ENCODE results near the gene MYO5B. TPM values are rescaled to one million over a fixed set of nuclear protein-coding genes. Genes with fewer than 3 reads are reported as not detected.

MYO5B gene
- total and polyA plus RNA-seq, 2 of the 4 experiments (the other 2 are of a cell fraction), result 0.24 to 0.54 TPM

- Histone ChIP-seq H3K4me3 (ENCODE audit: insufficient read depth, low read depth, low read length) (no peak overlapping the region), H3K23ac (ENCODE audit: low read depth, low read length) (no peak overlapping the region), H4K8ac (ENCODE audit: low read depth in 2 of 2, low read length in 2 of 2) (no peak overlapping the region), H3K18ac (ENCODE audit: low read depth, low read length) (no peak overlapping the region), H3K27ac (ENCODE audit: insufficient read depth, low read length) (no peak overlapping the region), H4K20me1 (ENCODE audit: insufficient read depth, low read length) (no peaks in the 10 kb centered on the region; the same call in 1 of the 2 replicates), H3K9me1 (ENCODE audit: insufficient read depth, low read length) (no peaks in the 10 kb centered on the region), H2BK20ac (ENCODE audit: low read depth, low read length) (no peak overlapping the region), H3K4me2 (ENCODE audit: low read depth, low read length) (no peak overlapping the region), H3K9me3 (ENCODE audit: control insufficient read depth, insufficient read depth, low read length) (no peaks in the 10 kb centered on the region), H3K9ac (ENCODE audit: low read depth, low read length) (no peak overlapping the region), H2AK9ac (replicated peaks; ENCODE audit: low read depth, low read length, poor library complexity) (no peak overlapping the region), H3K4ac (ENCODE audit: low read depth, low read length) (no peak overlapping the region), H3K4me1 (ENCODE audit: control insufficient read depth, insufficient read depth, low read length) (no peaks in the 10 kb centered on the region), H2BK15ac (ENCODE audit: low read depth, low read length) (no peak overlapping the region), H2BK120ac (ENCODE audit: low read depth, low read length) (no peak overlapping the region), H3K79me1 (ENCODE audit: low read depth in 1 of 2, low read length in 2 of 2) (no peaks in the 10 kb centered on the region), H4K5ac (ENCODE audit: low read depth, low read length) (no peak overlapping the region), H2AFZ (replicated peaks; ENCODE audit: low read length, poor library complexity) (no peak overlapping the region), H2BK5ac (ENCODE audit: low read depth, low read length, poor library complexity, severe bottlenecking) (no peak overlapping the region), H3K14ac (replicated peaks; ENCODE audit: low read depth, low read length) (no peak overlapping the region), H4K91ac (ENCODE audit: insufficient read depth, low read depth, low read length) (no peak overlapping the region), H2AK5ac (ENCODE audit: low read depth, low read length) (no peak overlapping the region), H3K27me3 (ENCODE audit: control insufficient read depth, insufficient read depth, low read length) (peaks cover 1% of the 10 kb centered on the region), H3K36me3 (ENCODE audit: control insufficient read depth, insufficient read depth, low read length) (no peaks in the 10 kb centered on the region), H3K56ac (ENCODE audit: extremely low read depth, insufficient read depth, low read length) (no peak overlapping the region)
- no peak for DNase-seq
- POLR2A ChIA-PET (ENCODE audit: unreplicated experiment), result no interaction called here
- no peak for ATAC-seq (ENCODE audit: low read depth)
- in situ Hi-C loops (cut with MboI; ENCODE audit: low sequenced_read_pairs) (no loop called here), intact Hi-C loops (cut with micrococcal nuclease) (no loop called here), dilution Hi-C loops (cut with HindIII; ENCODE audit: low sequenced_read_pairs, unreplicated experiment) (no loop called here)
- BruUV-seq (replicated peaks), result no TSS peak
- TF ChIP-seq, protein P1, sequence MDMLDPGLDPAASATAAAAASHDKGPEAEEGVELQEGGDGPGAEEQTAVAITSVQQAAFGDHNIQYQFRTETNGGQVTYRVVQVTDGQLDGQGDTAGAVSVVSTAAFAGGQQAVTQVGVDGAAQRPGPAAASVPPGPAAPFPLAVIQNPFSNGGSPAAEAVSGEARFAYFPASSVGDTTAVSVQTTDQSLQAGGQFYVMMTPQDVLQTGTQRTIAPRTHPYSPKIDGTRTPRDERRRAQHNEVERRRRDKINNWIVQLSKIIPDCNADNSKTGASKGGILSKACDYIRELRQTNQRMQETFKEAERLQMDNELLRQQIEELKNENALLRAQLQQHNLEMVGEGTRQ (IDR thresholded peaks at IDR 0.05; ENCODE audit: low read depth, low read length), result no peak
- CTCF ChIA-PET, result no interaction called here
- WGBS, 2 experiments (ENCODE audit: extremely low coverage in 2 of 2, insufficient read length in 1 of 2), result no CpG with 5 or more reads among the region's 2 CpGs
Observed at GRCh38 chr18:49884959-49885358, 310.0 kb downstream of the MYO5B start.

Data from IMR-90 (cell line).